A549 (cell line): Measurements from ENCODE around the gene SOX8.

Experiments used
- CTCF ChIP-seq: fragments of >200 bp; sonication (Bioruptor Twin); formaldehyde crosslinking; IDR thresholded peaks from 3 replicates; pipeline ENCODE4 v1.5.1; 2016
- KDM1A ChIP-seq: fragments of 200-600 bp; sonication (generic); IDR thresholded peaks from 2 replicates; pipeline ENCODE4 v1.6.1; 2016; ENCODE audit warnings: low read depth, mild to moderate bottlenecking
- MAFK ChIP-seq: fragments of 450-650 bp; IDR thresholded peaks from 2 replicates; pipeline ENCODE4 v1.6.1; 2014; ENCODE audit not compliant: partially characterized antibody
- PHF8 ChIP-seq: fragments of 200-600 bp; sonication (generic); IDR thresholded peaks from 2 replicates; pipeline ENCODE4 v1.6.1; 2016; ENCODE audit warnings: low read depth, mild to moderate bottlenecking, antibody characterized with exemption, moderate library complexity, borderline replicate concordance
- REST ChIP-seq: fragments of 200-600 bp; sonication (generic); IDR thresholded peaks from 2 replicates; pipeline ENCODE4 v1.6.1; 2016; ENCODE audit warnings: antibody characterized with exemption, mild to moderate bottlenecking, moderate library complexity
- RFX5 ChIP-seq: fragments of 450-650 bp; IDR thresholded peaks from 2 replicates; pipeline ENCODE4 v1.7.1; 2014; ENCODE audit warnings: antibody characterized with exemption, mild to moderate bottlenecking, moderate library complexity

GRCh38 chr16:962901-963814, 18.4 kb upstream of the SOX8 start:
- TF ChIP-seq CTCF (no peak), REST (no peak), PHF8 (no peak), MAFK (no peak), RFX5 (no peak), KDM1A (no peak)
